GM18868 (cell line): ENCODE measurements around the gene TLK1.
"Not testable (repeated sequence)": the region's sequence is repeated elsewhere in the genome, so short reads cannot be mapped to it uniquely, and the experiment has no call there.

Experiments
- ATAC-seq: cut with Tn5 transposase; IDR thresholded peaks from one replicate; pipeline ENCODE4 v1.9.1; 2021; ENCODE audit warnings: mild to moderate bottlenecking, moderate library complexity; ENCODE audit not compliant: unreplicated experiment

TLK1 gene

DNA sequence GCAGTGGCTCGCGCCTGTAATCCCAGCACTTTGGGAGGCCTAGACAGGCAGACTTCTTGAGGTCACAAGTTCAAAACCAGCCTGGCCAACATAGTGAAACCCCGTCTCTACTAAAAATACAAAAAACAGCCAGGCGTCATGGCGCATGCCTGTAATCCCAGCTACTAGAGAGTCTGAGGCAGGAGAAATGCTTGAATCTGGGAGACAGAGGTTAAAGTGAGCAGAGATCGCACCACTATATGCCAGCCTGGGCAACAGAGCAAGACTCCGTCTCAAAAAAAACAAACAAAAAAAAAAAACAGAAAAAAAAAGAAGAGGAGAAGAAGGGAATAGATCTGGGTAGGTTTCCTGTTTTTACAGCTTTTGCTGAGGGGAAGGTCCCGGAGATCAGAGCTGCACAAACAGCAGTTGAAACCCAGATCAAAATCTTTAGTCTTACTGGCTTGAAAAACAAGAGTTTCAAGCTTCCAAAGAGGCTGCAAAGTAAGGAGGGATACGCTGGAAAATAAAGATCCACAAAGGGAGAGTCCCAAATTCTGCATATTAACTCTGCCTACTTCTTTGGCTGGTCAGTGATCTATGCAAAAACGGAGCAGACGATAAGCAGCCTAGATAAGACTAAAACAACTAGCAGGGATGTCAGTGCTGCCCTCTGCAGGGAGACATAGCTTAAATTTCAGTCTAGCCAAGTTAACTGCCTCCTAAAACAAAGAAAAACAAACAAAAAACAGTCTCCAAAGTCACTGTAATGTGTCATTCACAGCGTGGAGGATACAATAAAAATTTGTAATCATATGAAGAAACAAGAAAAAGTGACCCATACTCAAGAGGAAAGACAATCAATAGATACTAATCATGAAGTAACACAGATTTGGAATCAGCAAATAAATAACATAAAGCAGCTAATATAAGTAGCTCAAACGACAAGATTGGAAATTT lies 74.1 kb downstream of the TLK1 start:
- ATAC-seq: no peak

DNA sequence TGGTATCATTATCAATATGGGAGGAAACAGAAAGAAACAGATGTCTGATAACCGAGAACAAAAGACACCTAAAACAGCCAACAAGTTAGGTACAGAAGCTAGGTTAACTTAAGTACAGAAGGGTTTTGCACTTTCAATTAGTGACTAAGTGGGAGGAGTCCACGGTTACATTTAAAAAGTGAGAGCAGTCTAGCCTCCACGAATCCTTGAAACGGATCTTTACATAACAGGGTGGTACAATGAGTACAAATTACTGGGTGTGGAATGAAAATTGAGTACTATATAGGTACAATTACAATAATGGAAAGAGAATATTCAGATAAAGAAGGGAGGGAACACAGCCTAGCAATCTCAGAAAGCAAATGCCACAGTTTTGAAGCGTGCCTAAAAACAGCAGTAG lies 76.6 kb downstream of the TLK1 start:
- ATAC-seq: no peak

- no peak for ATAC-seq
Observed at GRCh38 chr2:171083451-171083850, 77.2 kb downstream of the TLK1 start.

GRCh38 chr2:171081649-171082111 lies 79.0 kb downstream of the TLK1 start:
- no peak for ATAC-seq

DNA sequence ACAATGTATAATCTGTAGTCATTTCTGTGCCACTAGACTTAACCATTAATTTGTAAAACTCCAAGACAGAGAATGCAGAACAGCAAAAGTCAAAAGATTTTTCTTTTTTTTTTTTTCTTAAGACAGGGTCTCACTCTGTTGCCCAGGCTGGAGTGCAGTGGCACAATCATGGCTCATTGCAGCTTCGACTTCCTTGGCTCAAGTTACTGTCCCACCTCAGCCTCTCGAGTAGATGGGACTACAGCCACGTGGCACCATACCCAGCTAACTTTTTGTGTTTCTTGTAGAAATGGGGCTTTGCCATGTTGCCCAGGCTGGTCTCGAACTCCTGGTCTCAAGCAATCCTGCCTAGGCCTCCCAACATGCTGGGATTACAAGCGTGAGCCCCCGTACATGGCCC lies 80.1 kb downstream of the TLK1 start:
- ATAC-seq: no peak

DNA sequence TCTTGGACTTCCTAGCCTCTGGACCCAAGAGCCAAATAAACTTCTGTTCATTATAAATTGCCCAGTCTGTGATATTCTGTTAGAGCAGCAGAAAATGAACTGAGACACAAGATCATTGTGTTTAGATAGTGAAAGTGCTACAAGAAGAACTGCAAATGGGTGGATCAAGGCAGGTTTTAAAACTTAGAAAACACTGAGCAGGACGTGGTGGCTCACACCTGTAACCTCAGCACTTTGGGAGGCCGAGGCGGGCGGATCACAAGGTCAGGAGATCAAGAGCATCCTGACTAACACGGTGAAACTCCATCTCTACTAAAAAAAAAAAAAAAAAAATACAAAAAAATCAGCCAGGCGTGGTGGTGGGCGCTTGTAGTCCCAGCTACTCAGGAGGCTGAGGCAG lies 84.3 kb downstream of the TLK1 start:
- ATAC-seq: not testable (repeated sequence)

- ATAC-seq: no peak
Observed at GRCh38 chr2:171072164-171072563, 88.5 kb downstream of the TLK1 start.

DNA sequence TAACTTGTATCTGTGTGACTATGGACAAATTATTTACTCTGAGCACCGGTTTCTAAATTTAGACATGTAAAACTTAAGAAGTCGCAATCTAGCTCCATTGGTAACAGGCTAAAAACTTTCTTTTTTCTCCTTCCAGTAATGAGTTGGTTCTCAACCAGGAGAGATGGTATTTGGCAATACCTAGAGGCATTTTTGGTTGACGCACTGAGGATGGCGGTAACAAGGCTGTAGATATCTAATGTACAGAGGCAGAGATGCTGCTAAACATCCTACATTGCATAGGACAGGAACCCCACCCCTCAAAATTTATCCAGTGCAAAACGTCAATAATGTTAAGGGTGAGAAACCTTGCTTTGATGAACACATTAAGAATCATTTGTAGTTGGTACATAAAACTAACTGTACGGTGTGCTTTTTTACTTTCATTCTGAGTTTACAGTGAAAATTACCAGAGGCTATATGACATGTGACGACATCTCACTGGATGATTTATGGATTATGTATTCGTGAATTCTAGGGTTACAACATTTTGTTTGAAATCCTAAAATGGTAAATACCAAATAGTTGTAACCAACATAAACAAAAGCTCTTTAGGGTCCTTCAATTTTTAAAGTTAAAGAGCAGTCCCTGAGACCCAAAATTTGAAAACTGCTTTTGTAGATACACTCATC lies 91.3 kb downstream of the TLK1 start:
- no peak for ATAC-seq

- ATAC-seq: no peak
Observed at GRCh38 chr2:171066110-171066509, 94.6 kb downstream of the TLK1 start.

GRCh38 chr2:171057575-171057974 lies 103.1 kb downstream of the TLK1 start:
- no peak for ATAC-seq

DNA sequence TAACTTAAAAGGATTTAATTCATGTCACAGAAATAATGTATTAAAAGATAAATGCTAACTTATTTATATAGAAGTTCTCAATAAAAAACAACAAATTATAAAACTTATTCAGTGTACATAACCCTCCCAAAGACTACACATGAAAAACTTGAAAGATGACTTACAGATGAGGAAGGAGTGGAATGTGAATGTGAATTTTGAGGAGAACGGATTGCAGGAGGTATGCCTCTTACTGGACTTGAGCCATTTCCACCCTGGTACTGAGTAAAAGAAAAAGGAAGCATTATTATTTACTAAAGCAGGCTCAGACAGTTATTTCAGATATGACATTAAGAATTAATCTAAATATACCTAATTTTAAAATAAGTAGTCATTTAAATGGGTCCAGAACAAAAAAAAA lies 104.4 kb downstream of the TLK1 start:
- ATAC-seq: no peak

- no peak for ATAC-seq
Observed at GRCh38 chr2:171049691-171050090, 111.0 kb downstream of the TLK1 start.

- ATAC-seq: no peak
Observed at GRCh38 chr2:171046048-171046560, 114.6 kb downstream of the TLK1 start.

GRCh38 chr2:171044416-171044815 lies 116.3 kb downstream of the TLK1 start:
- no peak for ATAC-seq

DNA sequence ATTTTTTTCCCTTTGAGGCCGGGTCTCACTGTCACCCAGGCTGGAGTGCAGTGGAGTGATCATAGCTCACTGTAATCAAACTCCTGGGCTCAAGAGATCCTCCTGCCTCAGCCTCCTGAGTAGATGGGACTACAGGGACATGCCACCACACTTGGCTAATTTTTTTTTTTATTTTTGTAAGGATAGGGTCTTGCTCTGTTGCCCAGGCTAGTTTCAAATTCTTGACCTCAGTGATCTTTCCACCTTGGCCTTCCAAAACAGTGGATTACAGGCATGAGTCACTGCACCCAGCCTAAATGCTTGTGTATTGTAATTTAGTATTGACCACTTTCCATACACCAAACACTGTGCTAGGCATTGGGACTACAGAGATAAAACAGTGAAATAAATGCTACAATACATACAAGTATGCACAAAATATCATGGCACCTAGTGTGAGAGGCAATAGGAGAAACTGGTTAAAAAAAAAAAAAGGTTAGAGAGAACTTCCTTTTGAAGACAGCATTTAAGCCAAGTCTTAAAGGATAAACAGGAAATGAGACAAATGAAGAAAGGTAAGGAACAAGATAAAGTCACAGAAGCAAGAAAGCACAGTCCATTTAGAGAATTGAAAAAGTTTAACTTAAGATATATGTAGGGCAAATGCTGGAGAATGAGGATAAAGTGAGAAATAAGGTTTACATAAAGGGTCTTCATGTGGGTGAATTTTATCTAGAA lies 118.3 kb downstream of the TLK1 start:
- ATAC-seq: no peak

DNA sequence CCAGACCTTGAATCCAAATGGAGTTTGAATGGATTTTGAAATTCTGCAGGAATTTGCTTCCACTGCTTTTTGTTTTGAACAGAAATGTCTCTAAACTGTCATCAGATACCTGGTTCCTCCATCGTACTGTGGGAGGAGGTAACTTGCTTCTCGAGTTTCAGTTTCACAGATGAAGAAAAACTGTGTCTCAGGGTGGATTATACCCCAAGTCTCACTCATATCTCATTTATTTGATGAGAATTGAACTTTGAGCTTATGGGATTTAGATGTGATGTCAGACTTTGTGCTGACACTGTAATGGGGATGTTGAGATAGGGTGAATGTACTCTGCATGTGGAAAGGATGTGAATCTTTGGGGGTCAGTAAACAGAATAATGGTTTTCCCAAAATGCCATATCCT lies 124.2 kb downstream of the TLK1 start:
- ATAC-seq: no peak

GRCh38 chr2:171034315-171034714 lies 126.4 kb downstream of the TLK1 start:
- no peak for ATAC-seq

DNA sequence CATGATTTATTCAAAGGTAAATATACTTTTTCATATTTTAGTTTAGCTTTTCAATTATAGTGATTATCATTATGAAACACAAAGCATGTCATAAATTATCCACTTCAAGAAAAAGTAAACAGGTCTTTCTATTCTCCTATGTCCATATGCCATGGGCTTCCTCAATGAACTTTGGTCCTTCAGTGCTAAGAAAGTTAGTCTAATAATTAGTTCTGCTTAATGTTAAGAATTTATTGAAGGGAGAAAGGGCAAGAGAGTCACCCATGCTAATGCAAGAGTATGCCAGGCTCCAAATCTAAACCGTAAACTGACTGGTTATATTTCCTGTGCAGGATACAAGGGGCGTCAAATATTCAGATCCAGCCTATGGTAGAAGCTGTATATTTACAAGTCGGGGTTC lies 135.5 kb downstream of the TLK1 start:
- ATAC-seq: no peak

- peak; percentile 88 for ATAC-seq
Observed at GRCh38 chr2:171018522-171018921, 142.2 kb downstream of the TLK1 start.

- no peak for ATAC-seq
Observed at GRCh38 chr2:171016125-171016524, 144.6 kb downstream of the TLK1 start.

DNA sequence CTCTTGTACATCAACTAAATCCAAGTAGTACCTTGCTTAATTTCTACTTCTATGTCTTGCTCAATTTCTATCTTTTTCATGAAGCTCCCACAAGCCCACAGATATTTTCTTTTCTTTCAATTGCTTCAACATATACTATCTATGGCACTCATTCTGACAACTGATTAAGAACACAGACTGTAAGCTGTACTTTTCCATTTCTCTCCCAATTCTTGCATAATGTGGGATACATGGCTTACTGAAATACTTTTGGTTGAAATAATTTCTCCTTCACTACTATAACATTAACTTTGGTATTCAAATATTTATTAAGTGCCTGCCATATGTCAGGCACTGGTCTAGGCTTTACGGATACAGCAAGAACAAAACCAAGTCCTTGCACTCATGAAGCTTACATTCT lies 146.8 kb downstream of the TLK1 start:
- no peak for ATAC-seq
